SK-N-SH (cell line): ENCODE data around the gene GSTO2. TPM values are rescaled to one million over a fixed set of nuclear protein-coding genes. Genes with fewer than 3 reads are reported as not detected.

ENCODE experiments used
- CTCF ChIA-PET: fragments of 300-600, 350-600 bp; formaldehyde crosslinking; extraction: SDS; loops from one replicate; lab custom pipeline; 2021; lab: Yijun Ruan, JAX
- POLR2A ChIA-PET: fragments of 350-600 bp; sonication (Branson Sonifier 250); formaldehyde crosslinking; extraction: SDS; loops from one replicate; lab custom pipeline; 2020; ENCODE audit warnings: antibody characterized with exemption, inconsistent platforms; lab: Yijun Ruan, JAX
- DNase-seq: peaks from one replicate; pipeline ENCODE4 v3.0.0; 2012
- H2AFZ ChIP-seq: fragments of 200-600 bp; sonication (generic); 2 replicates; pipeline ENCODE4 v1.8.1; 2016; ENCODE audit warnings: antibody characterized with exemption, mild to moderate bottlenecking, low read depth
- H3F3A ChIP-seq: fragments of 200-600 bp; sonication (generic); replicated peaks from 2 replicates; pipeline ENCODE3; 2016; ENCODE audit warnings: antibody characterized with exemption, mild to moderate bottlenecking; ENCODE audit not compliant: insufficient read depth
- H3K27ac ChIP-seq, 2 experiments: fragments of 200-500 bp in 1 of 2; fragments of 200-600 bp in 1 of 2; sonication (Bioruptor generic) in 1 of 2; sonication (generic), shearing (Covaris generic) in 1 of 2; 2 replicates each; pipeline versions ENCODE4 v1.5.1 to v1.6.1; 2014 to 2016; ENCODE audit warnings: low read depth in 2 of 2, inconsistent platforms in 1 of 2, low read length in 1 of 2, mild to moderate bottlenecking in 1 of 2, mixed read lengths in 1 of 2
- H3K27me3 ChIP-seq: fragments of 200-600 bp; sonication (generic), shearing (Covaris generic); 2 replicates; pipeline ENCODE4 v1.6.1; 2016; ENCODE audit warnings: mixed run types; ENCODE audit not compliant: insufficient read depth
- H3K36me3 ChIP-seq, 2 experiments: fragments of 200-500 bp in 1 of 2; fragments of 200-600 bp in 1 of 2; sonication (Bioruptor generic) in 1 of 2; sonication (generic) in 1 of 2; replicated peaks in 1 of 2; 2 replicates each; pipeline versions ENCODE3 to v1.5.1; 2014 to 2016; ENCODE audit warnings: low read length in 1 of 2, mild to moderate bottlenecking in 1 of 2; ENCODE audit not compliant: insufficient read depth in 2 of 2, control insufficient read depth in 1 of 2
- H3K4me1 ChIP-seq, 2 experiments: fragments of 200-500 bp in 1 of 2; fragments of 200-600 bp in 1 of 2; sonication (Bioruptor generic) in 1 of 2; sonication (generic), shearing (Covaris generic) in 1 of 2; 2 replicates each; pipeline versions ENCODE4 v1.5.1 to v1.6.1; 2014 to 2016; ENCODE audit warnings: low read depth in 1 of 2, low read length in 1 of 2, mixed run types in 1 of 2; ENCODE audit not compliant: insufficient read depth in 2 of 2, control insufficient read depth in 1 of 2
- H3K4me2 ChIP-seq: fragments of 200-600 bp; sonication (generic), shearing (Covaris generic); 2 replicates; pipeline ENCODE4 v1.6.1; 2017; ENCODE audit warnings: mixed run types
- H3K4me3 ChIP-seq, 2 experiments: fragments of 200-500 bp in 1 of 2; fragments of 200-600 bp in 1 of 2; sonication (Bioruptor generic) in 1 of 2; sonication (generic), shearing (Covaris generic) in 1 of 2; 2 replicates each; pipeline versions ENCODE4 v1.5.1 to v1.8.1; 2014 to 2016; ENCODE audit warnings: low read depth in 2 of 2, inconsistent platforms in 1 of 2, low read length in 1 of 2, mild to moderate bottlenecking in 1 of 2, mixed read lengths in 1 of 2, moderate library complexity in 1 of 2
- H3K79me2 ChIP-seq: fragments of 200-600 bp; sonication (generic); 2 replicates; pipeline ENCODE4 v1.8.1; 2017; ENCODE audit warnings: mild to moderate bottlenecking; ENCODE audit not compliant: insufficient read depth
- H3K9ac ChIP-seq: fragments of 200-600 bp; sonication (generic); 2 replicates; pipeline ENCODE4 v1.6.1; 2017; ENCODE audit warnings: mixed run types
- H3K9me2 ChIP-seq: fragments of 200-600 bp; sonication (generic); 2 replicates; pipeline ENCODE4 v1.6.1; 2017; ENCODE audit warnings: mixed run types
- H3K9me3 ChIP-seq: fragments of 200-600 bp; sonication (generic); 2 replicates; pipeline ENCODE4 v1.6.1; 2017; ENCODE audit warnings: mixed run types, mild to moderate bottlenecking, moderate library complexity
- H4K20me1 ChIP-seq: fragments of 200-600 bp; sonication (generic); 2 replicates; pipeline ENCODE4 v1.6.1; 2017; ENCODE audit warnings: mild to moderate bottlenecking, mixed run types; ENCODE audit not compliant: insufficient read depth
- CHD2 ChIP-seq: fragments of 150-350 bp; IDR thresholded peaks from 2 replicates; pipeline ENCODE4 v1.6.1; 2018; ENCODE audit warnings: low read length; ENCODE audit not compliant: partially characterized antibody
- CTCF ChIP-seq: fragments of 200-600 bp; sonication (generic); IDR thresholded peaks from 2 replicates; pipeline ENCODE4 v1.6.1; 2017; ENCODE audit warnings: antibody characterized with exemption, mild to moderate bottlenecking, moderate library complexity
- EP300 ChIP-seq, 2 experiments: IDR thresholded peaks; 2 replicates each; pipeline versions ENCODE4 v1.4.0 to v1.6.1; 2012; ENCODE audit warnings: borderline replicate concordance in 1 of 2, low read depth in 1 of 2, low read length in 1 of 2
- FOSL2 ChIP-seq: IDR thresholded peaks from 2 replicates; pipeline ENCODE4 v1.4.0; 2012; ENCODE audit warnings: low read depth, mild to moderate bottlenecking, moderate library complexity, borderline replicate concordance
- FOXJ3 ChIP-seq: sonication (generic); formaldehyde crosslinking; IDR thresholded peaks from 2 replicates; pipeline ENCODE4 v1.5.1; 2020; ENCODE audit warnings: mild to moderate bottlenecking, missing genetic modification reagents
- FOXM1 ChIP-seq: IDR thresholded peaks from 2 replicates; pipeline ENCODE4 v1.4.0; 2012; ENCODE audit warnings: low read depth, mild to moderate bottlenecking
- GABPA ChIP-seq: IDR thresholded peaks from 2 replicates; pipeline ENCODE4 v1.4.0; 2012; ENCODE audit warnings: low read depth, mild to moderate bottlenecking
- MAX ChIP-seq: IDR thresholded peaks from 2 replicates; pipeline ENCODE4 v1.4.0; 2012; ENCODE audit warnings: low read depth
- MXI1 ChIP-seq: IDR thresholded peaks from 2 replicates; pipeline ENCODE4 v1.6.1; 2012; ENCODE audit warnings: mild to moderate bottlenecking, low read depth, low read length, improper control_type of control experiment
- PBX3 ChIP-seq: IDR thresholded peaks from 2 replicates; pipeline ENCODE4; 2012
- POLR2AphosphoS5 ChIP-seq: IDR thresholded peaks from 2 replicates; pipeline ENCODE4 v1.6.1; 2012; ENCODE audit warnings: low read depth, low read length
- RCOR1 ChIP-seq: fragments of 150-350 bp; IDR thresholded peaks from 2 replicates; pipeline ENCODE4 v1.6.1; 2017; ENCODE audit warnings: antibody characterized with exemption, low read length
- REST ChIP-seq: IDR thresholded peaks from 2 replicates; pipeline ENCODE4 v1.6.1; 2012; ENCODE audit warnings: mild to moderate bottlenecking, low read depth, low read length, moderate library complexity
- TAF1 ChIP-seq: IDR thresholded peaks from 2 replicates; pipeline ENCODE4 v1.6.1; 2012; ENCODE audit warnings: low read depth, mild to moderate bottlenecking, low read length, moderate library complexity, borderline replicate concordance
- TCF12 ChIP-seq: IDR thresholded peaks from 2 replicates; pipeline ENCODE4 v1.4.0; 2012
- TEAD4 ChIP-seq: IDR thresholded peaks from 2 replicates; pipeline ENCODE4 v1.4.0; 2012; ENCODE audit warnings: mild to moderate bottlenecking, borderline replicate concordance; ENCODE audit not compliant: insufficient read depth
- USF1 ChIP-seq: IDR thresholded peaks from 2 replicates; pipeline ENCODE4 v1.4.0; 2012; ENCODE audit warnings: low read depth, borderline replicate concordance
- WGBS: methylation state at CpG from one replicate; pipeline ENCODE4 v1.1.6; 2017; ENCODE audit warnings: low lambda C conversion rate; 5-methylcytosine and 5-hydroxymethylcytosine counted together
- polyA plus RNA-seq, 3 experiments: library from polyadenylated mRNA; depleted of rRNA; stranded (reverse); fragments of >200 nt; gene quantifications; 2 replicates each; pipeline ENCODE4 v1.2.3, GENCODE V29; 2012

Gene GSTO2
- polyA plus RNA-seq, 1 of the 3 experiments (the other 2 are of a cell fraction), result 0.49 TPM

- POLR2A ChIA-PET, result no interaction called here
- WGBS, result 87% methylated on average over 4 of the region's 4 CpGs
- no peak overlapping the region for H3K4me3 ChIP-seq
- peaks cover 11% of the 10 kb centered on the region for H3F3A ChIP-seq
- H3K9me3 ChIP-seq, result no peaks in the 10 kb centered on the region
- no peaks in the 10 kb centered on the region for H3K27me3 ChIP-seq
- CTCF ChIA-PET, result interaction anchor here (0.8 to 1.5 kb wide), 5 partner anchors 11 to 256 kb away, joined by 3 to 4 read pairs (median 3); partner anchors contain the start of gene ITPRIP
- H3K4me1 ChIP-seq, result peaks cover 39 to 52% of the 10 kb centered on the region in 2 experiments; a peak in 3 of 4 replicates
- H3K9me2 ChIP-seq, result no peaks in the 10 kb centered on the region
- no peak overlapping the region for H3K27ac ChIP-seq
- no peak for DNase-seq
- peaks cover 100% of the 10 kb centered on the region for H3K79me2 ChIP-seq
- no peak overlapping the region for H2AFZ ChIP-seq
- H3K36me3 ChIP-seq, result peaks cover 0 to 6% of the 10 kb centered on the region in 2 experiments
- H3K4me2 ChIP-seq, result no peak overlapping the region
- H4K20me1 ChIP-seq, result peaks cover 38% of the 10 kb centered on the region; the same call in 1 of the 2 replicates
- TF ChIP-seq RCOR1, result no peak
- TF ChIP-seq CTCF, result no peak
- no peak for TF ChIP-seq EP300 (IDR thresholded peaks at IDR 0.05; ENCODE audit: borderline replicate concordance in 1 of 2, low read depth in 1 of 2, low read length in 1 of 2)
- TF ChIP-seq TAF1, result no peak
- no peak for TF ChIP-seq MXI1
- TF ChIP-seq TCF12, result no peak
- TF ChIP-seq REST, result no peak
- TF ChIP-seq FOXM1, result no peak
- no peak for TF ChIP-seq FOSL2
- no peak for TF ChIP-seq MAX
- TF ChIP-seq USF1, result no peak
- TF ChIP-seq TEAD4, result no peak
- TF ChIP-seq PBX3, result no peak
- no peak for TF ChIP-seq POLR2AphosphoS5
- no peak for TF ChIP-seq FOXJ3 (CRISPR knock-in tag)
- no peak for TF ChIP-seq GABPA
- TF ChIP-seq CHD2, result no peak
- no peak overlapping the region for H3K9ac ChIP-seq
Observed at GRCh38 chr10:104323760-104324201, 54.8 kb downstream of the GSTO2 start.
